ENCODE measurements around the gene CASP2.

GRCh38 chr7:143299346-143299745 lies 11.2 kb downstream of the CASP2 start:
- no peak for TF ChIP-seq POLR2A (IDR thresholded peaks at IDR 0.05; ENCODE audit: extremely low read depth, insufficient read length)
- TF ChIP-seq CTCF (IDR thresholded peaks at IDR 0.05; ENCODE audit: low read depth, low read length) = no peak
- TF ChIP-seq, protein P1, sequence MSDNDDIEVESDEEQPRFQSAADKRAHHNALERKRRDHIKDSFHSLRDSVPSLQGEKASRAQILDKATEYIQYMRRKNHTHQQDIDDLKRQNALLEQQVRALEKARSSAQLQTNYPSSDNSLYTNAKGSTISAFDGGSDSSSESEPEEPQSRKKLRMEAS (IDR thresholded peaks at IDR 0.05; ENCODE audit: low read depth, low read length) = no peak
- no peak for TF ChIP-seq MYC (IDR thresholded peaks at IDR 0.05; ENCODE audit: low read depth, low read length)
